GM08714 (cell line): ENCODE measurements around the gene STKLD1.
"Not testable (repeated sequence)": the region's sequence is repeated elsewhere in the genome, so short reads cannot be mapped to it uniquely, and the experiment has no call there.

Experiments
- H3K4me3 ChIP-seq: fragments of 200-500 bp; sonication (Bioruptor generic); 2 replicates; pipeline ENCODE4 v1.5.1; 2014; ENCODE audit warnings: mild to moderate bottlenecking, low read length, inconsistent platforms
- ZNF274 ChIP-seq: IDR thresholded peaks from 2 replicates; pipeline ENCODE4 v1.6.1; 2012; ENCODE audit warnings: mild to moderate bottlenecking, low read depth, low read length

The STKLD1 gene

DNA sequence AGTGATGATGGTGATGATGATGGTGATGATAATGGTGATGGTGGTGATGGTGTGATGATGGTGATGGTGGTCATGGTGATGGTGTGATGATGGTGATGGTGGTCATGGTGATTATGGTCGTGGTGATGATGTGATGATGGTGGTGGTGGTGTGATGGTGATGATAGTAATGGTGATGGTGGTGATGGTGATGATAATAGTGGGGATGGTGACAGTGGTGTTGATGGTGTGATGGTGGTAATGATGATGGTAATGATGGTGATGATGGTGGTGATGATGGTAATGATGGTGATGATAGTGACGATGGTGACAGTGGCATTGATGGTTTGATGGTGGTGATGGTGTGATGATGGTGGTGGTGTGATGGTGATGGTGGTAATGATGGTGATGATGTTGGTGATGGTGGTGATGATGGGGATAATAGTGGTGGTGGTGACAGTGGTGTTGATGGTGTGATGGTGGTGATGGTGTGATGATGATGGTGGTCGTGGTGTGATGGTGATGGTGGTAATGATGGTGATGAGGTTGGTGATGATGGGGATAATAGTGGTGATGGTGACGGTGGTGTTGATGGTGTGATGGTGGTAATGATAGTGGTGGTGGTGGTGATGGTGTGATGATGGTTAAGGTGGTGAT, 6.5 kb downstream of the STKLD1 start:
- no peak overlapping the region for H3K4me3 ChIP-seq
- no peak for TF ChIP-seq ZNF274

DNA sequence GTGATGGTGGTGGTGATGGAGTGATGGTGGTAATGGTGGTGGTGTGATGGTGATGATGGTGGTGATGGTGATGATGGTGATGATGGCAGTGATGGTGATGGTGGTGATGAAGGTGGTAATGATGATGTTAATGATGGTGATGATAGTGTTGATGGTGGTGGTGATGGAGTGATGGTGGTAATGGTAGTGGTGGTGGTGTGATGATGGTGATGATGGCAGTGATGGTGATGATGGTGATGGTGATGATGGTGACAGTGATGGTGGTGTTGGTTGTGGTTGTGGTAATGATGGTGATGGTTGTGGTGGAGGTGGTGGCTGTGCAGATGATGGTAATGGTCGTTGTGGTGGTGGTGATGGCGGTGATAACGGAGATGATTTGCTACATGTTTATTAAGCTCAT, 7.3 kb downstream of the STKLD1 start:
- TF ChIP-seq ZNF274 = no peak
- H3K4me3 ChIP-seq = no peak overlapping the region

DNA sequence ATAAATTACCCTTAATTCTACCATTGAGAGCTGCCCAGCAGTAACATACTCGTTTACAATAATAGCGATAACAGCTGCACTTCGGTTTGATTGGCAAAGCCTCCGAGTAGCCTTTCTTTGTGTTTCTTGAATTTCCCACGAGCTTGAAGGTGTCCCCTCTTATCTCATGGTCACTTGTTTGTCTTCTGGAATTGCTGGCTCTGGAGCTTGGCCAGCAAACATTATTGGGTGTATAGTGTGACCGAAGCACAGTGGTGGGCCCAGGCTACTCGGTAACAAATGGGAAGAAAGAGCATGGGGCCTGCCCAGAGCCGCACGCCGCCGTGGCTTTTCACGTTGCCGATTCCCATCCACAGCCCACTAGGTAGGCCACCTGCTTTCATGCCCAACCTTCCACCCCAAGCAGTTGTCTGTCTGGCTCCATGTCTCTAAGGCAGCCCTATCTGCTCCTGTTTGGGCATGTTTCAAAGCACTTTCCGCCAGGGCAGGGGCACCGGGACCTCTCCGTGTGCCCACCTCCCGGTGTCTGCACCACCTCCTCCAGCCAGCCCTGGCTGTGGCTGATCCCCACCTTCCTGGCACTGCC, 8.7 kb downstream of the STKLD1 start:
- no peak for TF ChIP-seq ZNF274

DNA sequence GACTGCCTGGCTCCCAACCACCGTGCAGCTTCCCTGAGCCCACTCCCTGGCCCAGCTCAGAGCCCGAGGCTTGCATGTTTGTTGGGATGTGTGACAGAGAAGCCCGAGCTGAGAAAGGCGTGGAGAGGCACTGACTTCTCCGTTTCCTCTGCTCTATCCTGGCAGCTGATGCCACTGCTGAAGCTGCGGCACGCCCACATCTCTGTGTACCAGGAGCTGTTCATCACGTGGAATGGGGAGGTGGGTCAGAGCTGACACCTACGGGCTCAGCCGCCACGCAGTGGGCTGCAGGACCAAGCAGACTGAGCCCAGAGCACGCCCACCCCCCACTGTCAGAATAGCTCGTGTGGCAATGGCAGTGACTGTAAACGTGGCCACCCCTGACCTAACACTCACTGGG, 9.3 kb downstream of the STKLD1 start:
- no peak for TF ChIP-seq ZNF274
- H3K4me3 ChIP-seq = no peak overlapping the region

More for the DNA sequence above, 8.7 kb downstream of the STKLD1 start:
- no peak overlapping the region for H3K4me3 ChIP-seq

DNA sequence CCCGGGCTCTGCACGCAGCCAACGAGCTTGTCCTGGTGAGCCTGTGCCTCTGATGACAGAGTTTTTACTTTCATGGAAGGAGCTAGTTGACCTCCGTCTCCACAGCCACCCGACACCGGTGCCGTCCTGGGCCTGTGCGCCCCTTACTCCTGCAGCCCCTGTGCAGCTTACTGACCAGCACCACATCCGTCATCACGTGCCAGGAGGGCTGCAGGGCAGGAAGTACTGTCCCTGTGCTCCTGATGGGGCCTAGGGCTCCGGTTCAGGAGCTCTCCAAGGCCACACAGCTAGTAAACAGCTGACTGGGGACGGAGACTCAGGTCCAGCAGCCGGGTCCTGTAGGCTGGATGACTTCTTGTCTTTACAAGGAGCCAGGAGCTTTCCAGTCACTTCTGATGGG, 10.2 kb downstream of the STKLD1 start:
- no peak for TF ChIP-seq ZNF274
- no peak overlapping the region for H3K4me3 ChIP-seq

DNA sequence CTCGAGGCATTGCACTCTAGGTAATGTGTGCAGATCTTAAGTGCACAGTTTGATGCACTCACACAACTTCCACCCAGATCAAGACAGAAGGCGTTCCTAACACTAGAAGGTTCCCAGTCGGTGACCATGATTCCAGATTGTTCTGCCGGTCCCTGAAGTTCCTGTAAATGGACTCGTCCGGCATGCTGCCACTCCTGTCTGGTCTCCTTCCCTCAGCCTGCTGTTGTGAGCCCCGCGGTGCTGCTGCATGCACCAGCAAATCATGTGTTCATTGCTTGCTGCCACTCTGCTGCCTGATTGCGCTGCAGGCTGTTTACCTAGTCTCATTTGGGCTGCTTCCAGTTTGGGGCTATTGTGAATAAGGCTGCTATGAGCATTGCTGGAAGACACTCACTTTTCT, 11.5 kb downstream of the STKLD1 start:
- no peak overlapping the region for H3K4me3 ChIP-seq
- TF ChIP-seq ZNF274 = no peak

DNA sequence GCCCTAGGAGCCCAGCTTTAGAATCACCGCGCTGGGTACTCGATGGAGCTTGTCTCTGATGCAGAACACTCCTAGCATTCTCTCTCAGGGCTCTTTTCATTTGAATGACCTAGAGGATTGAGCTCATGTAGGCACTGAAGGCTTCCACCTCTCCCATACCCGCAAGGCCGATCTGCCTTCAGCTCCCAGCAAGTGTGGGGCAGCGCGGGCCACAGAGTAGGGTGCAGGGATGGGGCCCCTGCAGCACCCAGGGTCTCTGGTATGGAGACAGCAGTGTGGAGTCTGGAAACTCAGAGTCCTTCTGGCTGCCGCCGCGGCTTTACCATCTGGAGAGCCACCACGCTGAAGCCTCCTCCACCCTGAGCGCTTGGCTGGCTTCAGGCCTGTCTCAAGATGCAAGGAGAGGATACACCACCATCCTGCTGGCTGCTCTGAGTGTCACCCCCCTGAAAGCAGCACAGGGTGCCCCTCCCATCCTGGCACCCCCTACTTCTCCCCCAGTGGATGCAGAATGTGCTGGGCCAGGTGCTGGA, 12.9 kb downstream of the STKLD1 start:
- no peak for TF ChIP-seq ZNF274
- H3K4me3 ChIP-seq = no peak overlapping the region

DNA sequence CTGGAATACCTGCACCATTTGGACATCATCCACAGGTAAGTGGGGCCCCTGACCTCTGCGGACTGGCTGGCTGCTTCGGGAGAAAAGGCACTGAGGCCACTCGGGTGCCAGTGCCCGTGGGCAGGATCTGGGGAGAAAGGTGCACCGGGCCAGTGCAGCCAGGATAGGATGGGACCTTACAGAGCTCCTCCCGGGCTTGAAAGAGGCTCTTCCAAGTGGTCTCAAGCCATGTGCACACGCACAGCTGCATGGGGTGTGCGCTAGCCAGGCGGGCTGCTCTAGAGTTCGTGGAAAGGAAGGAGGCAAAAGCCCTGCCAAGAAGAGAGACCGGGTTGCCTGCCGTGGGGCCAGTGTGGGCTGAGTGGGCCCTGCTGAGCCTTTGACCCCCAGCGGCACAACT, 13.4 kb downstream of the STKLD1 start:
- no peak for TF ChIP-seq ZNF274
- H3K4me3 ChIP-seq = no peak overlapping the region

DNA sequence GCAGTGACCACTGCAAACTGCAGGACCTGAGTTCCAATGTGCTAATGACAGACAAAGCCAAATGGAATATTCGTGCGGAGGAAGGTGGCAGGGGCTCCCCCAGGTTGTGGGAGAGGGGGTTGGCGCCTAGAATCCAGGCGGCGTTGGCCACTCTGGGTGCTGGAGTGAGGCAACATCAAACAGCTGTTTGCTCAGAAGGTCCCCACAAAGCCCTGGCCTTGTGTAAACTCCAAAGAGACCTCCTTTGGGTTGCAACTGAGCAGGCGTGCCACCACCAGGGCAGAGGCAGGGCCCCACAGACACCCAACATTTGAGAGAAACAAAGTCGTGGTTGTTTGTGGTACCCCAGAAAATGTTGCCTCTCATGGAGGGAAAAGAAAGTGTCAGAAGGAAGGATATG, 14.5 kb downstream of the STKLD1 start:
- TF ChIP-seq ZNF274 = no peak
- no peak overlapping the region for H3K4me3 ChIP-seq

DNA sequence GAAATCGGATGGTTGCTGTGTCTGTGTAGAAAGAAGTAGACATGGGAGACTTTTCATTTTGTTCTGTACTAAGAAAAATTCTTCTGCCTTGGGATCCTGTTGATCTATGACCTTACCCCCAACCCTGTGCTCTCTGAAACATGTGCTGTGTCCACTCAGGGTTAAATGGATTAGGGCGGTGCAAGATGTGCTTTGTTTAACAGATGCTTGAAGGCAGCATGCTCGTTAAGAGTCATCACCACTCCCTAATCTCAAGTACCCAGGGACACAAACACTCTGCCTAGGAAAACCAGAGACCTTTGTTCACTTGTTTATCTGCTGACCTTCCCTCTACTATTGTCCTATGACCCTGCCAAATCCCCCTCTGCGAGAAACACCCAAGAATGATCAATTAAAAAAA, 15.3 kb downstream of the STKLD1 start:
- not testable (repeated sequence) for H3K4me3 ChIP-seq

DNA sequence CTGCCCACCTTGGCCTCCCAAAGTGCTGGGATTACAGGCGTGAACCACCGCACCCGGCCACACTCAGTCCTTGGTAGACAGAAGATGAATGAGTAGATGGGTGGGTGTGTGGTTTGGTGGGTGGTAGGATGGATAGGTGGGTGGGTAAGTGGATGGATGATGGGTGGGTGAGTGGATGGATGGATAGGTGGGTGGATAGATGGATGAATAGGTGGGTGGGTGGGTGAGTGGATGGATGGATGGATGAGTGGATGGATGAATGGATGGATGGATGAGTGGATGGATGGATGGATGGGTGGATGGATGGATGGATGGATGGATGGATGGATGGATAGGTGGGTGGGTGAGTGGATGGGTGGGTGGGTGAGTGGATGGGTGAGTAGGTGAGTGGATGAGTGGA, 16.1 kb downstream of the STKLD1 start:
- not testable (repeated sequence) for H3K4me3 ChIP-seq

DNA sequence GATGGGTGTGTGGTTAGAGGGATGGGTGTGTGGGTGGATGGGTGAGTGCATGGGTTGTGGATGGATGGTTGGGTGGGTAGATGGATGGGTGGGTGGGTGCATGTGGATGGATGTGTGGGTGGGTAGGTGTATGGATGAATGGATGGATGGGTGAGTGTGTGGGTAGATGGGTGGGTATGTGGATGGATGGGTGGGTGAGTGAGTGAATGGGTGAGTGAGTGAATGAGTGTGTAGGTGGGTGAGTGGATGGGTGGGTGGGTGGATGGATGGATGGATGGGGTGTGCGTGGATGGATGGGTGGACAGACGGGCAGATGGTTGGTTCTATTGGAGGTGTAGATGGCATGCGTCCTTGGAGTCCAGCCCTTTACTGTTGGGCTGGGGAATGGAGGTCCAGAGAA, 17.2 kb downstream of the STKLD1 start:
- no peak overlapping the region for H3K4me3 ChIP-seq
- no peak for TF ChIP-seq ZNF274

DNA sequence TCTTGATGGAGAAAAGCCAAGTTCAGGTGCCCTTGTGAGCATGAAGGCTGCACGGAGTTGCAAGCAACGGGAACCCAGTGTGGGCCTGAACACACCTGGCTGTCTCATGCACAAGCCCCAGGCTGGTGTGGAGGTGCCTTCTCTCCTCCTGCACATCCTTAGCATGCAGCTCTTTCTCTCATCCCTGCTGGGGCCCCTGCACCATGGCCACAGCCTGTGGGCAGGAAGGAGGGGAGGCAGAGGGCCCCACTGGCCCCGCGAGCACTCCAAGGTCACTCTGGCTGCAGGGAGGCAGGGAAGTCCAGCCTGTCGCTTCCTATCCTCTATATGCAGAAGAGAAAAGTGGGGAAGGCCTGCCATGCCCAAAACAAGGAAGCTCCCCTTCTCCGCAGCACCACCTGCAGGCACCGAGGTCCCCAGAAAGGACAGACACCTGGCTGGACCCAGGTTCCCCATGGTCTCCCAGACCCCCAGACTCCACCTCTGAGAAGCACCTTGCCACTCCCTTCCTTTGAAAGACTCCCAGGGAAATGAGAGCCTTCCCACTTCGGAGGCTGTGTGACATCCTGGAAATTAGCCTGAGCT, 18.6 kb downstream of the STKLD1 start:
- no peak overlapping the region for H3K4me3 ChIP-seq
- no peak for TF ChIP-seq ZNF274

DNA sequence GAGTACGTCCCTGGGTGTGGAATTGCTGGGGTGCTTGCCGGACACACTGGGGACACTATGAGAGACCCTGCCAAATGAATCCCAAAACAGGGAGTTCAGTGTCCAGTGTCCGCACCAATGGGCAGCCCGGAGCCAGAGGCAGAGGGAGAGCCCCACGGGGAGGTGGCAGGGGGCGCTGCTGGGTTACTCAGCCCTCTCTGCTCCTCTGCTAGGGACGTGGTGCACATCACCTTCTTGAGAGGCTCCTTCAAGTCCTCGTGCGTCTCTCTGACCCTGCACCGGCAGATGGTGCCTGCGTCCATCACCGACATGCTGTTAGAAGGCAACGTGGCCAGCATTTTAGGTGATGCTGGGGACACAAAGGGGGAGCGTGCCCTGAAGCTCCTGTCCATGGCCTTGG, 20.8 kb downstream of the STKLD1 start:
- TF ChIP-seq ZNF274 = no peak
- no peak overlapping the region for H3K4me3 ChIP-seq

DNA sequence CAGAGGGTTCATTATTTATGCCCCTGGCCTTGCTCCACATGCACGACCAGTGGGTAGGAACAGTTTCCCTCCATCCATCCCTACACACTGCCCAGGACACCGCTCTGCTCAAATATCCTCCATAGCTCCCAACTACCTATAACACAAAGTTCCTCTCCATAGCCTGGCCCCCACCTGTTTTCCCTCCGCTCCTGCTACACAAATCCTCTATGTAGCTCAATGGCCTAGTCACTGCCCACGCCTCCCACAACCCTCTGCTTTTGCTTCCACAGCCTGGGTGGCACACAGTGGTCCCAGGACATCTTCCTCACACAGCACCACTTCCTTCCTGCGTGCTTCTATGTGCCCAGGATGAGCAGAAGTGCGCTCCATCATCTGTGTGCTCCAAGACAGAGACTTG, 21.2 kb downstream of the STKLD1 start:
- TF ChIP-seq ZNF274 = no peak
- no peak overlapping the region for H3K4me3 ChIP-seq
